IPS-18c (cell line): ENCODE measurements around the gene AOPEP.

ENCODE experiments used
- H3K4me3 ChIP-seq: 2 replicates; pipeline ENCODE4 v1.7.0; 2013; ENCODE audit warnings: low read depth, mild to moderate bottlenecking, low read length, moderate library complexity; ENCODE audit not compliant: insufficient read depth
- H3K9me3 ChIP-seq: one replicate; pipeline ENCODE4 v1.6.1; 2013; ENCODE audit warnings: mild to moderate bottlenecking, low read length, moderate library complexity; ENCODE audit not compliant: control insufficient read depth, insufficient read depth

The AOPEP gene

GRCh38 chr9:95001720-95002119 is 275.2 kb downstream of the AOPEP start:
- no peaks in the 10 kb centered on the region for H3K9me3 ChIP-seq
- H3K4me3 ChIP-seq, result no peak overlapping the region

GRCh38 chr9:95003689-95004410 is 277.4 kb downstream of the AOPEP start:
- Histone ChIP-seq H3K9me3 (no peaks in the 10 kb centered on the region), H3K4me3 (peak overlapping the region; percentile 63)

- Histone ChIP-seq H3K4me3 (peak overlapping the region; percentile 63), H3K9me3 (no peaks in the 10 kb centered on the region)
These were observed 278.1 kb downstream of the AOPEP start for GRCh38 chr9:95004411-95005277.

- H3K4me3 ChIP-seq, result peak overlapping the region; percentile 51
- no peaks in the 10 kb centered on the region for H3K9me3 ChIP-seq
These were observed 279.0 kb downstream of the AOPEP start for GRCh38 chr9:95005278-95006143.

- no peaks in the 10 kb centered on the region for H3K9me3 ChIP-seq
- no peak overlapping the region for H3K4me3 ChIP-seq
These were observed 280.8 kb downstream of the AOPEP start for GRCh38 chr9:95007226-95007869.

GRCh38 chr9:95008151-95008771 is 281.8 kb downstream of the AOPEP start:
- Histone ChIP-seq H3K4me3 (no peak overlapping the region), H3K9me3 (no peaks in the 10 kb centered on the region)

GRCh38 chr9:95009459-95009858 is 283.0 kb downstream of the AOPEP start:
- no peaks in the 10 kb centered on the region for H3K9me3 ChIP-seq
- H3K4me3 ChIP-seq, result no peak overlapping the region

- Histone ChIP-seq H3K4me3 (no peak overlapping the region), H3K9me3 (no peaks in the 10 kb centered on the region)
These were observed 283.9 kb downstream of the AOPEP start for GRCh38 chr9:95010431-95010838.

GRCh38 chr9:95012035-95012708 is 285.7 kb downstream of the AOPEP start:
- H3K4me3 ChIP-seq, result no peak overlapping the region
- H3K9me3 ChIP-seq, result no peaks in the 10 kb centered on the region

GRCh38 chr9:95012902-95013301 is 286.4 kb downstream of the AOPEP start:
- H3K9me3 ChIP-seq, result no peaks in the 10 kb centered on the region

GRCh38 chr9:95014917-95015316 is 288.4 kb downstream of the AOPEP start:
- no peak overlapping the region for H3K4me3 ChIP-seq
- no peaks in the 10 kb centered on the region for H3K9me3 ChIP-seq

More at GRCh38 chr9:95012902-95013301, 286.4 kb downstream of the AOPEP start:
- H3K4me3 ChIP-seq, result no peak overlapping the region

GRCh38 chr9:95015569-95015968 is 289.1 kb downstream of the AOPEP start:
- H3K4me3 ChIP-seq, result no peak overlapping the region

GRCh38 chr9:95017062-95017461 is 290.6 kb downstream of the AOPEP start:
- Histone ChIP-seq H3K4me3 (no peak overlapping the region), H3K9me3 (no peaks in the 10 kb centered on the region)

More at GRCh38 chr9:95015569-95015968, 289.1 kb downstream of the AOPEP start:
- no peaks in the 10 kb centered on the region for H3K9me3 ChIP-seq

GRCh38 chr9:95017661-95018060 is 291.2 kb downstream of the AOPEP start:
- H3K9me3 ChIP-seq, result no peaks in the 10 kb centered on the region

GRCh38 chr9:95018099-95018936 is 291.8 kb downstream of the AOPEP start:
- no peak overlapping the region for H3K4me3 ChIP-seq
- no peaks in the 10 kb centered on the region for H3K9me3 ChIP-seq

More at GRCh38 chr9:95017661-95018060, 291.2 kb downstream of the AOPEP start:
- no peak overlapping the region for H3K4me3 ChIP-seq
